Neural progenitor cell (in vitro differentiated cells): ENCODE results near the gene DMTF1.
"Not testable (repeated sequence)": the region's sequence is repeated elsewhere in the genome, so short reads cannot be mapped to it uniquely, and the experiment has no call there.

ENCODE experiments used
- EZH2 ChIP-seq: fragments of 200-600 bp; sonication (generic); IDR thresholded peaks from 2 replicates; pipeline ENCODE4 v1.6.1; 2017; ENCODE audit warnings: antibody characterized with exemption, mild to moderate bottlenecking, moderate library complexity
- TF ChIP-seq, protein P1 (sequence below): fragments of 200-600 bp; sonication (generic); IDR thresholded peaks from 2 replicates; pipeline ENCODE4 v1.5.1; 2017; ENCODE audit warnings: antibody characterized with exemption, mild to moderate bottlenecking

DNA sequence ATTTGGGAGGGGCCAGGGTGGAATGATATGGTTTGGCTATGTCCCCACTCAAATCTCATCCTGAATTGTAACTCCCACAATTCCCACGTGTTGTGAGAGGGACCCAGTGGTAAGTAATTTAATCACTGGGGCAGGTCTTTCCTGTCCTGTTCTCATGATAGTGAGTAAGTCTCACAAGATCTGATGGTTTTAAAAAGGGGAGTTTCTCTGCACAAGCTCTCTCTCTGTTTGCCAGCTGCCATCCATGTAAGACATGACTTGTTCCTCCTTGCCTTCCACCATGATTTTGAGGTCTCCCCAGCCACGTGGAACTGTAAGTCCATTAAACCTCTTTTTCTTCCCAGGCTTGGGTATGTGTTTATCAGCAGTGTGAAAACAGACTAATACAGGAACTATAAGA lies 36.5 kb upstream of the DMTF1 start:
- TF ChIP-seq, protein P1, sequence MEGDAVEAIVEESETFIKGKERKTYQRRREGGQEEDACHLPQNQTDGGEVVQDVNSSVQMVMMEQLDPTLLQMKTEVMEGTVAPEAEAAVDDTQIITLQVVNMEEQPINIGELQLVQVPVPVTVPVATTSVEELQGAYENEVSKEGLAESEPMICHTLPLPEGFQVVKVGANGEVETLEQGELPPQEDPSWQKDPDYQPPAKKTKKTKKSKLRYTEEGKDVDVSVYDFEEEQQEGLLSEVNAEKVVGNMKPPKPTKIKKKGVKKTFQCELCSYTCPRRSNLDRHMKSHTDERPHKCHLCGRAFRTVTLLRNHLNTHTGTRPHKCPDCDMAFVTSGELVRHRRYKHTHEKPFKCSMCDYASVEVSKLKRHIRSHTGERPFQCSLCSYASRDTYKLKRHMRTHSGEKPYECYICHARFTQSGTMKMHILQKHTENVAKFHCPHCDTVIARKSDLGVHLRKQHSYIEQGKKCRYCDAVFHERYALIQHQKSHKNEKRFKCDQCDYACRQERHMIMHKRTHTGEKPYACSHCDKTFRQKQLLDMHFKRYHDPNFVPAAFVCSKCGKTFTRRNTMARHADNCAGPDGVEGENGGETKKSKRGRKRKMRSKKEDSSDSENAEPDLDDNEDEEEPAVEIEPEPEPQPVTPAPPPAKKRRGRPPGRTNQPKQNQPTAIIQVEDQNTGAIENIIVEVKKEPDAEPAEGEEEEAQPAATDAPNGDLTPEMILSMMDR: not testable (repeated sequence)
- TF ChIP-seq EZH2: not testable (repeated sequence)
